ENCODE results near the gene TBL1XR1.
"Not testable (repeated sequence)": the region's sequence is repeated elsewhere in the genome, so short reads cannot be mapped to it uniquely, and the experiment has no call there.

Gene TBL1XR1

GRCh38 chr3:177196456-177197040, 734 bp downstream of the TBL1XR1 start:
- H3K4me1 ChIP-seq (ENCODE audit: control insufficient read depth, insufficient read depth, low read length), result peaks cover 1% of the 10 kb centered on the region; the same call in 1 of the 2 replicates
- peak overlapping the region; percentile 97; the same call in 1 of the 2 replicates for H3K4me3 ChIP-seq (ENCODE audit: low read length)
- H3K9me3 ChIP-seq (ENCODE audit: control insufficient read depth, insufficient read depth, low read length), result no peaks in the 10 kb centered on the region; the same call in 1 of the 2 replicates
- no CpG with 5 or more reads among the region's 43 CpGs for WGBS (ENCODE audit: insufficient coverage, insufficient read length)
- DNase-seq (ENCODE audit: low read depth, low spot score), result no peak
- peak overlapping the region; percentile 23 for H3K27ac ChIP-seq (ENCODE audit: low read length)
- H3K36me3 ChIP-seq (ENCODE audit: control insufficient read depth, insufficient read depth, low read length), result no peaks in the 10 kb centered on the region
- no peaks in the 10 kb centered on the region for H3K27me3 ChIP-seq (ENCODE audit: control insufficient read depth, insufficient read depth, low read length)

GRCh38 chr3:177196008-177196455, 1.2 kb downstream of the TBL1XR1 start:
- no peaks in the 10 kb centered on the region; the same call in 1 of the 2 replicates for H3K9me3 ChIP-seq (ENCODE audit: control insufficient read depth, insufficient read depth, low read length)
- H3K4me1 ChIP-seq (ENCODE audit: control insufficient read depth, insufficient read depth, low read length), result peaks cover 1% of the 10 kb centered on the region; the same call in 1 of the 2 replicates
- H3K36me3 ChIP-seq (ENCODE audit: control insufficient read depth, insufficient read depth, low read length), result no peaks in the 10 kb centered on the region
- peak overlapping the region; percentile 97 for H3K4me3 ChIP-seq (ENCODE audit: low read length)
- no peaks in the 10 kb centered on the region for H3K27me3 ChIP-seq (ENCODE audit: control insufficient read depth, insufficient read depth, low read length)
- H3K27ac ChIP-seq (ENCODE audit: low read length), result no peak overlapping the region
- WGBS (ENCODE audit: insufficient coverage, insufficient read length), result no CpG with 5 or more reads among the region's 10 CpGs
- DNase-seq (ENCODE audit: low read depth, low spot score), result no peak

- H3K36me3 ChIP-seq (ENCODE audit: control insufficient read depth, insufficient read depth, low read length), result no peaks in the 10 kb centered on the region
- H3K9me3 ChIP-seq (ENCODE audit: control insufficient read depth, insufficient read depth, low read length), result no peaks in the 10 kb centered on the region; the same call in 1 of the 2 replicates
- H3K4me1 ChIP-seq (ENCODE audit: control insufficient read depth, insufficient read depth, low read length), result peaks cover 1% of the 10 kb centered on the region; the same call in 1 of the 2 replicates
- no peaks in the 10 kb centered on the region for H3K27me3 ChIP-seq (ENCODE audit: control insufficient read depth, insufficient read depth, low read length)
- peak overlapping the region; percentile 97; the same call in 1 of the 2 replicates for H3K4me3 ChIP-seq (ENCODE audit: low read length)
- no peak overlapping the region for H3K27ac ChIP-seq (ENCODE audit: low read length)
- no CpG with 5 or more reads among the region's 8 CpGs for WGBS (ENCODE audit: insufficient coverage, insufficient read length)
- DNase-seq (ENCODE audit: low read depth, low spot score), result no peak
Observed at GRCh38 chr3:177195242-177195991, 1.9 kb downstream of the TBL1XR1 start.

- H3K4me1 ChIP-seq (ENCODE audit: control insufficient read depth, insufficient read depth, low read length), result peaks cover 1% of the 10 kb centered on the region; the same call in 1 of the 2 replicates
Observed at GRCh38 chr3:177194299-177194698, 3.0 kb downstream of the TBL1XR1 start.

GRCh38 chr3:177193688-177194268, 3.5 kb downstream of the TBL1XR1 start:
- WGBS (ENCODE audit: insufficient coverage, insufficient read length), result no CpG with 5 or more reads among the region's 9 CpGs
- no peak overlapping the region for H3K27ac ChIP-seq (ENCODE audit: low read length)
- H3K4me1 ChIP-seq (ENCODE audit: control insufficient read depth, insufficient read depth, low read length), result peaks cover 1% of the 10 kb centered on the region; the same call in 1 of the 2 replicates
- H3K36me3 ChIP-seq (ENCODE audit: control insufficient read depth, insufficient read depth, low read length), result no peaks in the 10 kb centered on the region
- no peaks in the 10 kb centered on the region for H3K27me3 ChIP-seq (ENCODE audit: control insufficient read depth, insufficient read depth, low read length)
- H3K9me3 ChIP-seq (ENCODE audit: control insufficient read depth, insufficient read depth, low read length), result no peaks in the 10 kb centered on the region; the same call in 1 of the 2 replicates
- no peak for DNase-seq (ENCODE audit: low read depth, low spot score)
- H3K4me3 ChIP-seq (ENCODE audit: low read length), result no peak overlapping the region

More at GRCh38 chr3:177194299-177194698, 3.0 kb downstream of the TBL1XR1 start:
- Histone ChIP-seq H3K36me3 (ENCODE audit: control insufficient read depth, insufficient read depth, low read length) (no peaks in the 10 kb centered on the region), H3K9me3 (ENCODE audit: control insufficient read depth, insufficient read depth, low read length) (no peaks in the 10 kb centered on the region; the same call in 1 of the 2 replicates), H3K27me3 (ENCODE audit: control insufficient read depth, insufficient read depth, low read length) (no peaks in the 10 kb centered on the region), H3K4me3 (ENCODE audit: low read length) (no peak overlapping the region), H3K27ac (ENCODE audit: low read length) (no peak overlapping the region)
- no CpG with 5 or more reads among the region's 1 CpG for WGBS (ENCODE audit: insufficient coverage, insufficient read length)
- DNase-seq (ENCODE audit: low read depth, low spot score), result no peak

GRCh38 chr3:177193275-177193674, 4.0 kb downstream of the TBL1XR1 start:
- WGBS (ENCODE audit: insufficient coverage, insufficient read length), result no CpG with 5 or more reads among the region's 12 CpGs
- not testable (repeated sequence) for H3K27me3 ChIP-seq (ENCODE audit: control insufficient read depth, insufficient read depth, low read length); H3K4me3 ChIP-seq (ENCODE audit: low read length); H3K9me3 ChIP-seq (ENCODE audit: control insufficient read depth, insufficient read depth, low read length); H3K4me1 ChIP-seq (ENCODE audit: control insufficient read depth, insufficient read depth, low read length); H3K27ac ChIP-seq (ENCODE audit: low read length); H3K36me3 ChIP-seq (ENCODE audit: control insufficient read depth, insufficient read depth, low read length); DNase-seq (ENCODE audit: low read depth, low spot score)

GRCh38 chr3:177190756-177191681, 6.3 kb downstream of the TBL1XR1 start:
- Histone ChIP-seq H3K4me3 (ENCODE audit: low read length) (no peak overlapping the region), H3K27ac (ENCODE audit: low read length) (no peak overlapping the region), H3K36me3 (ENCODE audit: control insufficient read depth, insufficient read depth, low read length) (no peaks in the 10 kb centered on the region), H3K9me3 (ENCODE audit: control insufficient read depth, insufficient read depth, low read length) (no peaks in the 10 kb centered on the region; the same call in 1 of the 2 replicates), H3K27me3 (ENCODE audit: control insufficient read depth, insufficient read depth, low read length) (no peaks in the 10 kb centered on the region), H3K4me1 (ENCODE audit: control insufficient read depth, insufficient read depth, low read length) (peaks cover 1% of the 10 kb centered on the region; the same call in 1 of the 2 replicates)
- no CpG with 5 or more reads among the region's 5 CpGs for WGBS (ENCODE audit: insufficient coverage, insufficient read length)
- DNase-seq (ENCODE audit: low read depth, low spot score), result no peak

- H3K4me3 ChIP-seq (ENCODE audit: low read length); H3K27me3 ChIP-seq (ENCODE audit: control insufficient read depth, insufficient read depth, low read length); H3K27ac ChIP-seq (ENCODE audit: low read length); H3K4me1 ChIP-seq (ENCODE audit: control insufficient read depth, insufficient read depth, low read length); H3K9me3 ChIP-seq (ENCODE audit: control insufficient read depth, insufficient read depth, low read length); DNase-seq (ENCODE audit: low read depth, low spot score); H3K36me3 ChIP-seq (ENCODE audit: control insufficient read depth, insufficient read depth, low read length): not testable (repeated sequence)
- WGBS (ENCODE audit: insufficient coverage, insufficient read length), result no CpG with 5 or more reads among the region's 5 CpGs
Observed at GRCh38 chr3:177190184-177190583, 7.1 kb downstream of the TBL1XR1 start.

GRCh38 chr3:177188325-177188724, 9.0 kb downstream of the TBL1XR1 start:
- not testable (repeated sequence) for H3K36me3 ChIP-seq (ENCODE audit: control insufficient read depth, insufficient read depth, low read length); DNase-seq (ENCODE audit: low read depth, low spot score)
- no CpG with 5 or more reads among the region's 4 CpGs for WGBS (ENCODE audit: insufficient coverage, insufficient read length)

More at GRCh38 chr3:177188325-177188724, 9.0 kb downstream of the TBL1XR1 start:
- H3K9me3 ChIP-seq (ENCODE audit: control insufficient read depth, insufficient read depth, low read length); H3K4me1 ChIP-seq (ENCODE audit: control insufficient read depth, insufficient read depth, low read length); H3K27me3 ChIP-seq (ENCODE audit: control insufficient read depth, insufficient read depth, low read length); H3K4me3 ChIP-seq (ENCODE audit: low read length); H3K27ac ChIP-seq (ENCODE audit: low read length): not testable (repeated sequence)
